GM18861 (cell line): ENCODE data around the gene HNRNPLL.
A peak's percentile ranks its signal among the peaks of the same experiment; 100 is the strongest.
"Not testable (repeated sequence)": the region's sequence is repeated elsewhere in the genome, so short reads cannot be mapped to it uniquely, and the experiment has no call there.

Experiments used
- ATAC-seq: cut with Tn5 transposase; IDR thresholded peaks from one replicate; pipeline ENCODE4 v1.9.1; 2021; ENCODE audit not compliant: unreplicated experiment

The HNRNPLL gene

GRCh38 chr2:38620282-38620977 is 17.7 kb upstream of the HNRNPLL start:
- no peak for ATAC-seq

- no peak for ATAC-seq
Measured at GRCh38 chr2:38619458-38620164, 16.9 kb upstream of the HNRNPLL start.

GRCh38 chr2:38617301-38617700 is 14.6 kb upstream of the HNRNPLL start:
- no peak for ATAC-seq

- ATAC-seq: no peak
Measured at GRCh38 chr2:38615237-38615636, 12.5 kb upstream of the HNRNPLL start.

- ATAC-seq: no peak
Measured at GRCh38 chr2:38613849-38614213, 11.1 kb upstream of the HNRNPLL start.

- ATAC-seq: no peak
Measured at GRCh38 chr2:38613126-38613848, 10.6 kb upstream of the HNRNPLL start.

- ATAC-seq: peak; percentile 44
Measured at GRCh38 chr2:38610851-38611801, 8.4 kb upstream of the HNRNPLL start.

- not testable (repeated sequence) for ATAC-seq
Measured at GRCh38 chr2:38609246-38609645, 6.5 kb upstream of the HNRNPLL start.

- ATAC-seq: no peak
Measured at GRCh38 chr2:38608755-38609154, 6.0 kb upstream of the HNRNPLL start.

GRCh38 chr2:38605298-38605830 is 2.6 kb upstream of the HNRNPLL start:
- no peak for ATAC-seq

GRCh38 chr2:38603402-38604290 is 918 bp upstream of the HNRNPLL start:
- ATAC-seq: no peak

- ATAC-seq: no peak
Measured at GRCh38 chr2:38602136-38602731, 494 bp downstream of the HNRNPLL start.

- no peak for ATAC-seq
Measured at GRCh38 chr2:38601463-38602135, 1.1 kb downstream of the HNRNPLL start.

GRCh38 chr2:38600921-38601455 is 1.7 kb downstream of the HNRNPLL start:
- no peak for ATAC-seq

- no peak for ATAC-seq
Measured at GRCh38 chr2:38600242-38600891, 2.4 kb downstream of the HNRNPLL start.

GRCh38 chr2:38599706-38600105 is 3.0 kb downstream of the HNRNPLL start:
- ATAC-seq: no peak

GRCh38 chr2:38598991-38599295 is 3.8 kb downstream of the HNRNPLL start:
- ATAC-seq: no peak
